Caco-2 (cell line): ENCODE data around the gene TMEM109. TPM values are rescaled to one million over a fixed set of nuclear protein-coding genes. Genes with fewer than 3 reads are reported as not detected.

Source experiments
- BruUV-seq: library from RNA; stranded (reverse); fragments of 400-500 nt; replicated peaks from 2 replicates; lab custom pipeline; 2021; lab: Mats Ljungman, UMichigan
- CTCF ChIA-PET: fragments of 300-600 bp; sonication (Branson Sonifier 250); formaldehyde crosslinking; loops from one replicate; lab custom pipeline; 2022; ENCODE audit warnings: antibody characterized with exemption; lab: Charles Lee
- POLR2A ChIA-PET: fragments of 300-600 bp; sonication (Branson Sonifier 250); formaldehyde crosslinking; loops from one replicate; lab custom pipeline; 2022; ENCODE audit warnings: antibody characterized with exemption; lab: Charles Lee
- DNase-seq, 2 experiments: peaks; one replicate each; pipeline versions ENCODE4 v3.0.0 to v3.0.0-alpha.2; 2020 to 2022
- H3K27me3 ChIP-seq: replicated peaks from 2 replicates; pipeline ENCODE4 v1.6.0; 2011; ENCODE audit warnings: low read length; ENCODE audit not compliant: control insufficient read depth, insufficient read depth
- H3K36me3 ChIP-seq: 2 replicates; pipeline ENCODE4 v1.5.1; 2011; ENCODE audit warnings: low read length; ENCODE audit not compliant: control insufficient read depth, insufficient read depth
- H3K4me1 ChIP-seq: fragments of 250-450 bp; sonication (Bioruptor Pico); 2 replicates; pipeline ENCODE4 v1.5.1; 2020; ENCODE audit warnings: mild to moderate bottlenecking
- H3K4me3 ChIP-seq: 2 replicates; pipeline ENCODE4 v1.5.1; 2011; ENCODE audit warnings: low read depth, mild to moderate bottlenecking, control low read depth, low read length
- H3K9me3 ChIP-seq: fragments of 250-450 bp; sonication (Bioruptor Pico); 2 replicates; pipeline ENCODE4 v1.5.1; 2020; ENCODE audit warnings: mild to moderate bottlenecking, moderate library complexity
- H3K27ac Mint-ChIP-seq: one replicate; pipeline ENCODE4 v1.8.0; 2022; ENCODE audit warnings: mixed read lengths; ENCODE audit not compliant: unreplicated experiment
- H3K27me3 Mint-ChIP-seq: one replicate; pipeline ENCODE4 v1.8.0; 2022; ENCODE audit warnings: mixed read lengths; ENCODE audit not compliant: insufficient read depth, unreplicated experiment
- H3K36me3 Mint-ChIP-seq: one replicate; pipeline ENCODE4 v1.8.0; 2022; ENCODE audit warnings: mild to moderate bottlenecking, mixed read lengths; ENCODE audit not compliant: insufficient read depth, unreplicated experiment
- H3K4me1 Mint-ChIP-seq: one replicate; pipeline ENCODE4 v1.8.0; 2022; ENCODE audit warnings: low read depth, mixed read lengths; ENCODE audit not compliant: unreplicated experiment
- H3K4me3 Mint-ChIP-seq: one replicate; pipeline ENCODE4 v1.8.0; 2022; ENCODE audit warnings: mild to moderate bottlenecking, moderate library complexity, mixed read lengths; ENCODE audit not compliant: unreplicated experiment
- H3K9me3 Mint-ChIP-seq: one replicate; pipeline ENCODE4 v1.8.0; 2022; ENCODE audit warnings: mixed read lengths; ENCODE audit not compliant: unreplicated experiment
- CTCF ChIP-seq, 2 experiments: fragments of 200-600 bp in 1 of 2; IDR thresholded peaks; 1 replicate in 1 of 2; 2 replicates in 1 of 2; pipeline versions ENCODE4 v1.5.1 to v1.8.0; 2011 to 2022; ENCODE audit warnings: antibody characterized with exemption in 1 of 2, control low read depth in 1 of 2, inconsistent platforms in 1 of 2, low read depth in 1 of 2, low read length in 1 of 2, mild to moderate bottlenecking in 1 of 2, moderate library complexity in 1 of 2; ENCODE audit not compliant: insufficient read depth in 1 of 2, severe bottlenecking in 1 of 2, unreplicated experiment in 1 of 2
- intact Hi-C: fragments of 100-400 bp; cut with micrococcal nuclease; formaldehyde crosslinking; loops from one replicate; pipeline ENCODE4 v1.10.0; 2022; ENCODE audit not compliant: unreplicated experiment
- total RNA-seq: library from RNA; stranded (reverse); gene quantifications from 2 replicates; pipeline ENCODE4 v1.2.3, GENCODE V29; 2022

The TMEM109 gene
- total RNA-seq, 1 experiment from 2014 or later = 91.9 TPM

GRCh38 chr11:60880643-60881282 lies 33.2 kb upstream of the TMEM109 start:
- Mint-ChIP-seq H3K27ac (no peak overlapping the region), H3K36me3 (no peaks in the 10 kb centered on the region), H3K27me3 (no peaks in the 10 kb centered on the region), H3K4me3 (no peak overlapping the region), H3K4me1 (no peaks in the 10 kb centered on the region), H3K9me3 (no peaks in the 10 kb centered on the region)
- no peak for DNase-seq
- ChIA-PET CTCF (interaction anchor here (0.7 kb wide), 1 partner anchor 19 kb away, joined by 3 read pairs; no protein-coding TSS in a partner anchor), POLR2A (no interaction called here)
- H3K36me3 ChIP-seq = no peaks in the 10 kb centered on the region
- H3K4me3 ChIP-seq = no peak overlapping the region
- H3K4me1 ChIP-seq = no peaks in the 10 kb centered on the region
- H3K9me3 ChIP-seq = no peaks in the 10 kb centered on the region
- no peaks in the 10 kb centered on the region for H3K27me3 ChIP-seq
- intact Hi-C loops = no loop called here
- no TSS peak for BruUV-seq
- no peak for TF ChIP-seq CTCF (IDR thresholded peaks at IDR 0.05; ENCODE audit: insufficient read depth in 1 of 2, low read depth in 1 of 2, low read length in 1 of 2, severe bottlenecking in 1 of 2, unreplicated experiment in 1 of 2)

GRCh38 chr11:60887556-60887955 lies 26.4 kb upstream of the TMEM109 start:
- Mint-ChIP-seq H3K4me3 (no peak overlapping the region), H3K4me1 (peaks cover 7% of the 10 kb centered on the region), H3K9me3 (no peaks in the 10 kb centered on the region), H3K36me3 (peaks cover 20% of the 10 kb centered on the region), H3K27ac (no peak overlapping the region), H3K27me3 (no peaks in the 10 kb centered on the region)
- BruUV-seq = no TSS peak
- TF ChIP-seq CTCF (IDR thresholded peaks at IDR 0.05; ENCODE audit: insufficient read depth in 1 of 2, low read depth in 1 of 2, low read length in 1 of 2, severe bottlenecking in 1 of 2, unreplicated experiment in 1 of 2) = peak; percentile 72 to 87
- H3K36me3 ChIP-seq = no peaks in the 10 kb centered on the region
- peak; percentile 67 to 75 for DNase-seq
- ChIA-PET POLR2A (no interaction called here), CTCF (interaction anchor here (0.6 to 2.2 kb wide), 22 partner anchors 12 to 230 kb away, joined by 3 to 200 read pairs (median 5); partner anchors contain the start of genes PRPF19, PTGDR2 and TMEM109)
- no peaks in the 10 kb centered on the region for H3K9me3 ChIP-seq
- intact Hi-C loops = loop anchor here (1.0 kb wide), 3 partner anchors 56 to 186 kb away; no protein-coding TSS in a partner anchor
- no peaks in the 10 kb centered on the region for H3K27me3 ChIP-seq
- no peak overlapping the region for H3K4me3 ChIP-seq
- no peaks in the 10 kb centered on the region for H3K4me1 ChIP-seq

GRCh38 chr11:60889869-60890311 lies 24.1 kb upstream of the TMEM109 start:
- no peak overlapping the region for H3K4me3 Mint-ChIP-seq
- POLR2A ChIA-PET = no interaction called here
- CTCF ChIA-PET = interaction anchor here (1.0 to 1.4 kb wide), 4 partner anchors 9 to 114 kb away, joined by 3 to 11 read pairs (median 5); no protein-coding TSS in a partner anchor
- Histone ChIP-seq H3K9me3 (no peaks in the 10 kb centered on the region), H3K4me1 (no peaks in the 10 kb centered on the region), H3K4me3 (no peak overlapping the region), H3K27me3 (no peaks in the 10 kb centered on the region), H3K36me3 (no peaks in the 10 kb centered on the region)
- TF ChIP-seq CTCF (IDR thresholded peaks at IDR 0.05; ENCODE audit: insufficient read depth in 1 of 2, low read depth in 1 of 2, low read length in 1 of 2, severe bottlenecking in 1 of 2, unreplicated experiment in 1 of 2) = no peak
- intact Hi-C loops = no loop called here
- H3K4me1 Mint-ChIP-seq = peaks cover 7% of the 10 kb centered on the region
- no peaks in the 10 kb centered on the region for H3K9me3 Mint-ChIP-seq
- H3K27me3 Mint-ChIP-seq = no peaks in the 10 kb centered on the region
- peaks cover 39% of the 10 kb centered on the region for H3K36me3 Mint-ChIP-seq
- no TSS peak for BruUV-seq
- H3K27ac Mint-ChIP-seq = peak overlapping the region; percentile 3
- DNase-seq = peak in 1 of 2 experiments; percentile 31
